ENCODE data around the gene DSG1. TPM values are rescaled to one million over a fixed set of nuclear protein-coding genes. Genes with fewer than 3 reads are reported as not detected.

Gene DSG1
- total and polyA plus RNA-seq, 2 of the 8 experiments (the other 6 are each of a cell fraction or from before 2014, with no cell fraction given), result 0.06 TPM; not detected in 1

- TF ChIP-seq HDAC2 (IDR thresholded peaks at IDR 0.05; ENCODE audit: borderline replicate concordance in 1 of 2, low read depth in 2 of 2, low read length in 2 of 2) (no peak), RXRA (IDR thresholded peaks at IDR 0.05; ENCODE audit: insufficient read depth, low read depth, low read length) (no peak), JUN (IDR thresholded peaks at IDR 0.05; ENCODE audit: low read depth, low read length) (no peak), SP1 (IDR thresholded peaks at IDR 0.05; ENCODE audit: low read depth, low read length) (no peak), RNF2 (IDR thresholded peaks at IDR 0.05; ENCODE audit: borderline replicate concordance, low read depth, low read length, missing control alignments, poor library complexity, severe bottlenecking) (no peak), E2F6 (IDR thresholded peaks at IDR 0.05) (no peak), POLR2A (IDR thresholded peaks at IDR 0.05; ENCODE audit: control extremely low read depth in 1 of 2, low read depth in 2 of 2, low read length in 2 of 2) (no peak), EZH2 (IDR thresholded peaks at IDR 0.05; ENCODE audit: low read depth, low read length, severe bottlenecking) (no peak)
- WGBS, 2 experiments (ENCODE audit: extremely low coverage in 1 of 2, insufficient coverage in 1 of 2, insufficient read length in 1 of 2, insufficient replicate concordance in 2 of 2, low coverage in 1 of 2, low lambda C conversion rate in 2 of 2, missing lambda C conversion rate in 1 of 2), result 67% methylated on average over 2 of the region's 2 CpGs; no CpG with 5 or more reads in 1 of the 2 experiments
- Histone ChIP-seq H3K18ac (ENCODE audit: extremely low read depth, low read length) (no peak overlapping the region), H3K23ac (ENCODE audit: insufficient read length) (no peak overlapping the region), H3K9me3 (ENCODE audit: insufficient read depth in 2 of 2, low read depth in 1 of 2, low read length in 1 of 2) (no peaks in the 10 kb centered on the region), H2AFZ (ENCODE audit: low read length) (no peak overlapping the region), H2BK12ac (ENCODE audit: low read depth, low read length) (no peak overlapping the region), H3K4me2 (ENCODE audit: insufficient read depth in 1 of 2, low read depth in 2 of 2, low read length in 2 of 2) (no peak overlapping the region), H4K91ac (replicated peaks; ENCODE audit: insufficient read length, low read length) (no peak overlapping the region), H3K4me1 (replicated peaks in 1 of 4; ENCODE audit: control insufficient read depth in 3 of 4, insufficient read depth in 4 of 4, low read length in 3 of 4) (no peaks in the 10 kb centered on the region), H3K4me3 (ENCODE audit: extremely low read depth in 1 of 4, insufficient read depth in 2 of 4, low read depth in 3 of 4, low read length in 4 of 4) (no peak overlapping the region), H3K27me3 (replicated peaks in 1 of 4; ENCODE audit: control insufficient read depth in 3 of 4, extremely low read depth in 1 of 4, insufficient read depth in 3 of 4, low read length in 3 of 4) (no peaks in the 10 kb centered on the region), H3K4ac (replicated peaks; ENCODE audit: insufficient read length, low read depth, low read length) (no peak overlapping the region), H4K20me1 (replicated peaks in 1 of 2; ENCODE audit: control insufficient read depth in 1 of 2, insufficient read depth in 2 of 2, low read length in 2 of 2) (no peaks in the 10 kb centered on the region), H3K27ac (ENCODE audit: low read depth, low read length) (no peak overlapping the region), H4K5ac (ENCODE audit: insufficient read length, low read depth, low read length) (no peak overlapping the region), H3K56ac (replicated peaks; ENCODE audit: insufficient read length, low read depth, low read length) (no peak overlapping the region), H3K79me2 (ENCODE audit: control insufficient read depth in 1 of 2, insufficient read depth in 2 of 2, low read length in 2 of 2) (no peaks in the 10 kb centered on the region), H3K14ac (ENCODE audit: insufficient read length) (no peak overlapping the region), H3K79me1 (ENCODE audit: low read depth, low read length) (no peaks in the 10 kb centered on the region), H3K23me2 (ENCODE audit: low read depth, low read length) (no peaks in the 10 kb centered on the region), H2BK120ac (replicated peaks; ENCODE audit: low read depth, low read length) (no peak overlapping the region), H2BK5ac (ENCODE audit: low read depth, low read length) (no peak overlapping the region), H2BK15ac (ENCODE audit: low read length) (no peak overlapping the region), H2AK5ac (ENCODE audit: low read depth, low read length) (no peak overlapping the region), H3K36me3 (ENCODE audit: control insufficient read depth in 2 of 4, insufficient read depth in 4 of 4, low read length in 3 of 4) (no peaks in the 10 kb centered on the region), H2BK20ac (ENCODE audit: low read length) (no peak overlapping the region), H4K8ac (ENCODE audit: extremely low read depth, insufficient read depth, low read length) (no peak overlapping the region), H3K9ac (replicated peaks in 1 of 4; ENCODE audit: extremely low read depth in 1 of 4, low read depth in 3 of 4, low read length in 3 of 4) (no peak overlapping the region)
- ChIA-PET CTCF (ENCODE audit: partially characterized antibody) (interaction anchor here (3.0 kb wide), 1 partner anchor 11 kb away, joined by 9 read pairs; no protein-coding TSS in a partner anchor), POLR2A (ENCODE audit: partially characterized antibody) (no interaction called here)
- no peak for FAIRE-seq
- no peak for DNase-seq (ENCODE audit: low read depth in 1 of 2, low spot score in 2 of 2)
Observed at GRCh38 chr18:31398191-31398590, 80.2 kb downstream of the DSG1 start.
